ENCODE measurements around the gene CD40.

CD40 gene

GRCh38 chr20:46144432-46145025 lies 26.4 kb downstream of the CD40 start:
- H3K9me3 ChIP-seq, result no peaks in the 10 kb centered on the region
- no peak overlapping the region for H3K27ac ChIP-seq
- no peak overlapping the region for H3K4me3 ChIP-seq (ENCODE audit: low read depth in 1 of 2, low read length in 1 of 2)
- H3K36me3 ChIP-seq, result no peaks in the 10 kb centered on the region
- H3K27me3 ChIP-seq, result peaks cover 45% of the 10 kb centered on the region
- no peak for TF ChIP-seq CTCF (IDR thresholded peaks at IDR 0.05)
- no peaks in the 10 kb centered on the region for H3K4me1 ChIP-seq (ENCODE audit: control insufficient read depth in 1 of 2, insufficient read depth in 1 of 2, low read depth in 1 of 2, low read length in 1 of 2)

- Histone ChIP-seq H3K27me3 (peaks cover 33% of the 10 kb centered on the region), H3K36me3 (no peaks in the 10 kb centered on the region), H3K9me3 (no peaks in the 10 kb centered on the region), H3K4me1 (ENCODE audit: control insufficient read depth in 1 of 2, insufficient read depth in 1 of 2, low read depth in 1 of 2, low read length in 1 of 2) (no peaks in the 10 kb centered on the region), H3K4me3 (ENCODE audit: low read depth in 1 of 2, low read length in 1 of 2) (no peak overlapping the region), H3K27ac (no peak overlapping the region)
- TF ChIP-seq CTCF (IDR thresholded peaks at IDR 0.05), result no peak
These were observed 27.6 kb downstream of the CD40 start for GRCh38 chr20:46145713-46146112.

- H3K9me3 ChIP-seq, result no peaks in the 10 kb centered on the region
- no peak overlapping the region for H3K27ac ChIP-seq
- H3K36me3 ChIP-seq, result no peaks in the 10 kb centered on the region
- H3K4me3 ChIP-seq (ENCODE audit: low read depth in 1 of 2, low read length in 1 of 2), result no peak overlapping the region
- no peaks in the 10 kb centered on the region for H3K4me1 ChIP-seq (ENCODE audit: control insufficient read depth in 1 of 2, insufficient read depth in 1 of 2, low read depth in 1 of 2, low read length in 1 of 2)
- H3K27me3 ChIP-seq, result peaks cover 22% of the 10 kb centered on the region
- no peak for TF ChIP-seq CTCF (IDR thresholded peaks at IDR 0.05)
These were observed 30.4 kb downstream of the CD40 start for GRCh38 chr20:46148313-46149208.

- H3K9me3 ChIP-seq, result no peaks in the 10 kb centered on the region
- peaks cover 30% of the 10 kb centered on the region for H3K27me3 ChIP-seq
- H3K4me3 ChIP-seq (ENCODE audit: low read depth in 1 of 2, low read length in 1 of 2), result no peak overlapping the region
- H3K27ac ChIP-seq, result no peak overlapping the region
- H3K4me1 ChIP-seq (ENCODE audit: control insufficient read depth in 1 of 2, insufficient read depth in 1 of 2, low read depth in 1 of 2, low read length in 1 of 2), result no peaks in the 10 kb centered on the region
- TF ChIP-seq CTCF (IDR thresholded peaks at IDR 0.05), result no peak
- H3K36me3 ChIP-seq, result no peaks in the 10 kb centered on the region
These were observed 32.8 kb downstream of the CD40 start for GRCh38 chr20:46150943-46151342.

- Histone ChIP-seq H3K4me1 (ENCODE audit: control insufficient read depth in 1 of 2, insufficient read depth in 1 of 2, low read depth in 1 of 2, low read length in 1 of 2) (no peaks in the 10 kb centered on the region), H3K4me3 (ENCODE audit: low read depth in 1 of 2, low read length in 1 of 2) (no peak overlapping the region), H3K36me3 (no peaks in the 10 kb centered on the region), H3K9me3 (no peaks in the 10 kb centered on the region), H3K27me3 (peaks cover 32% of the 10 kb centered on the region), H3K27ac (no peak overlapping the region)
- no peak for TF ChIP-seq CTCF (IDR thresholded peaks at IDR 0.05)
These were observed 33.8 kb downstream of the CD40 start for GRCh38 chr20:46151936-46152335.
